H1 (cell line): Measurements from ENCODE around the gene EPHA3. TPM values are rescaled to one million over a fixed set of nuclear protein-coding genes. Genes with fewer than 3 reads are reported as not detected.

Experiments used
- CTCF ChIA-PET: fragments of 300-600 bp; sonication (Branson Sonifier 250); formaldehyde crosslinking; loops from one replicate; lab custom pipeline; 2021; ENCODE audit not compliant: partially characterized antibody; lab: Charles Lee
- POLR2A ChIA-PET: fragments of 300-600 bp; sonication (Branson Sonifier 250); formaldehyde crosslinking; loops from one replicate; lab custom pipeline; 2021; ENCODE audit warnings: inconsistent platforms; ENCODE audit not compliant: partially characterized antibody; lab: Charles Lee
- DNase-seq, 2 experiments: peaks; one replicate each; pipeline versions ENCODE4 v3.0.0 to v3.0.0-alpha.2; 2010 to 2022; ENCODE audit warnings: low spot score in 2 of 2, low read depth in 1 of 2, mixed read lengths in 1 of 2
- FAIRE-seq: peaks from 2 replicates; lab custom pipeline; 2011; peaks lifted over from hg19 to GRCh38; lab: Jason Lieb, UNC
- H2AFZ ChIP-seq: 2 replicates; pipeline ENCODE4 v1.8.1; 2012; ENCODE audit warnings: low read length, inconsistent platforms
- H2AK5ac ChIP-seq: 2 replicates; pipeline ENCODE4 v1.6.1; 2013; ENCODE audit warnings: low read depth, low read length
- H2BK120ac ChIP-seq: replicated peaks from 2 replicates; pipeline ENCODE3; 2013; ENCODE audit warnings: low read depth, low read length, inconsistent platforms
- H2BK12ac ChIP-seq: 2 replicates; pipeline ENCODE4 v1.6.1; 2013; ENCODE audit warnings: low read depth, low read length
- H2BK15ac ChIP-seq: 2 replicates; pipeline ENCODE4 v1.6.1; 2013; ENCODE audit warnings: low read length
- H2BK20ac ChIP-seq: 2 replicates; pipeline ENCODE4 v1.6.1; 2013; ENCODE audit warnings: low read length
- H2BK5ac ChIP-seq: 2 replicates; pipeline ENCODE4 v1.6.1; 2013; ENCODE audit warnings: low read depth, low read length
- H3K14ac ChIP-seq: 2 replicates; pipeline ENCODE4 v1.6.1; 2013; ENCODE audit warnings: inconsistent platforms; ENCODE audit not compliant: insufficient read length
- H3K18ac ChIP-seq: 2 replicates; pipeline ENCODE4 v1.6.1; 2013; ENCODE audit warnings: low read length; ENCODE audit errors: extremely low read depth
- H3K23ac ChIP-seq: 2 replicates; pipeline ENCODE4 v1.6.1; 2013; ENCODE audit warnings: inconsistent platforms; ENCODE audit not compliant: insufficient read length
- H3K23me2 ChIP-seq: 2 replicates; pipeline ENCODE4 v1.6.1; 2013; ENCODE audit warnings: low read depth, low read length
- H3K27ac ChIP-seq: 2 replicates; pipeline ENCODE4 v1.6.1; 2011; ENCODE audit warnings: low read depth, low read length, inconsistent platforms
- H3K27me3 ChIP-seq, 4 experiments: replicated peaks in 1 of 4; 1 replicate in 1 of 4; 2 replicates in 3 of 4; pipeline versions ENCODE4 v1.6.1 to v1.8.1; 2011 to 2013; ENCODE audit warnings: low read length in 3 of 4, mild to moderate bottlenecking in 3 of 4, inconsistent platforms in 2 of 4, mixed read lengths in 2 of 4, moderate library complexity in 1 of 4; ENCODE audit not compliant: control insufficient read depth in 3 of 4, insufficient read depth in 3 of 4; ENCODE audit errors: extremely low read depth in 1 of 4
- H3K36me3 ChIP-seq, 4 experiments: 2 replicates each; pipeline versions ENCODE4 v1.6.1 to v1.8.1; 2011 to 2013; ENCODE audit warnings: mild to moderate bottlenecking in 4 of 4, low read length in 3 of 4, moderate library complexity in 2 of 4, control low read depth in 1 of 4, inconsistent platforms in 1 of 4; ENCODE audit not compliant: insufficient read depth in 4 of 4, control insufficient read depth in 2 of 4
- H3K4ac ChIP-seq: replicated peaks from 2 replicates; pipeline ENCODE3; 2013; ENCODE audit warnings: low read length, low read depth, mixed read lengths, inconsistent platforms; ENCODE audit not compliant: insufficient read length
- H3K4me1 ChIP-seq, 4 experiments: replicated peaks in 1 of 4; 1 replicate in 1 of 4; 2 replicates in 3 of 4; pipeline versions ENCODE4 v1.6.1 to v1.8.1; 2011 to 2013; ENCODE audit warnings: low read length in 3 of 4, inconsistent platforms in 2 of 4, mixed read lengths in 1 of 4; ENCODE audit not compliant: insufficient read depth in 4 of 4, control insufficient read depth in 3 of 4
- H3K4me2 ChIP-seq, 2 experiments: 2 replicates each; pipeline versions ENCODE4 v1.6.1 to v1.8.1; 2011 to 2013; ENCODE audit warnings: low read depth in 2 of 2, low read length in 2 of 2, control low read depth in 1 of 2, inconsistent platforms in 1 of 2, mild to moderate bottlenecking in 1 of 2; ENCODE audit not compliant: insufficient read depth in 1 of 2
- H3K4me3 ChIP-seq, 4 experiments: fragments of 200-600, 300-600 bp in 1 of 4; sonication (generic), shearing (Covaris generic), sonication (Bioruptor Twin) in 1 of 4; 2 replicates each; pipeline versions ENCODE4 v1.5.1 to v1.8.1; 2011 to 2016; ENCODE audit warnings: low read length in 4 of 4, low read depth in 3 of 4, control low read depth in 2 of 4, inconsistent platforms in 2 of 4, mild to moderate bottlenecking in 2 of 4, mixed read lengths in 1 of 4, moderate library complexity in 1 of 4; ENCODE audit not compliant: insufficient read depth in 2 of 4; ENCODE audit errors: extremely low read depth in 1 of 4
- H3K56ac ChIP-seq: replicated peaks from 2 replicates; pipeline ENCODE3; 2013; ENCODE audit warnings: low read depth, mild to moderate bottlenecking, mixed read lengths, low read length, inconsistent platforms; ENCODE audit not compliant: insufficient read length
- H3K79me1 ChIP-seq: 2 replicates; pipeline ENCODE4 v1.6.1; 2013; ENCODE audit warnings: low read depth, low read length, control low read depth
- H3K79me2 ChIP-seq, 2 experiments: 2 replicates each; pipeline versions ENCODE4 v1.6.1 to v1.8.1; 2012 to 2013; ENCODE audit warnings: low read length in 2 of 2, mild to moderate bottlenecking in 2 of 2, inconsistent platforms in 1 of 2; ENCODE audit not compliant: insufficient read depth in 2 of 2, control insufficient read depth in 1 of 2
- H3K9ac ChIP-seq, 4 experiments: replicated peaks in 1 of 4; 1 replicate in 1 of 4; 2 replicates in 3 of 4; pipeline versions ENCODE4 v1.6.1 to v1.8.1; 2011 to 2013; ENCODE audit warnings: low read depth in 3 of 4, low read length in 3 of 4, control low read depth in 2 of 4, mild to moderate bottlenecking in 2 of 4, moderate library complexity in 2 of 4, inconsistent platforms in 1 of 4; ENCODE audit errors: extremely low read depth in 1 of 4
- H3K9me3 ChIP-seq, 2 experiments: 2 replicates each; pipeline versions ENCODE4 v1.6.1 to v1.8.1; 2012 to 2013; ENCODE audit warnings: mild to moderate bottlenecking in 2 of 2, moderate library complexity in 2 of 2, control low read depth in 1 of 2, inconsistent platforms in 1 of 2, low read depth in 1 of 2, low read length in 1 of 2, mixed read lengths in 1 of 2; ENCODE audit not compliant: insufficient read depth in 2 of 2
- H4K20me1 ChIP-seq, 2 experiments: replicated peaks in 1 of 2; 2 replicates each; pipeline versions ENCODE3 to v1.8.1; 2011 to 2013; ENCODE audit warnings: inconsistent platforms in 2 of 2, low read length in 2 of 2, mild to moderate bottlenecking in 1 of 2; ENCODE audit not compliant: insufficient read depth in 2 of 2, control insufficient read depth in 1 of 2
- H4K5ac ChIP-seq: 2 replicates; pipeline ENCODE4 v1.6.1; 2013; ENCODE audit warnings: low read length, low read depth, mixed read lengths, inconsistent platforms; ENCODE audit not compliant: insufficient read length
- H4K8ac ChIP-seq: 2 replicates; pipeline ENCODE4 v1.8.0; 2013; ENCODE audit warnings: mild to moderate bottlenecking, moderate library complexity, low read length, inconsistent platforms; ENCODE audit not compliant: insufficient read depth; ENCODE audit errors: extremely low read depth
- H4K91ac ChIP-seq: replicated peaks from 2 replicates; pipeline ENCODE3; 2013; ENCODE audit warnings: low read length, mixed read lengths, inconsistent platforms; ENCODE audit not compliant: insufficient read length
- WGBS, 2 experiments: shearing (Covaris generic) in 1 of 2; methylation state at CpG; one replicate each; pipeline versions ENCODE4 v1.1.6 to v1.1.7; 2013 to 2015; ENCODE audit warnings: low lambda C conversion rate in 2 of 2, mixed read lengths in 2 of 2, inconsistent platforms in 1 of 2, low coverage in 1 of 2, missing lambda C conversion rate in 1 of 2; ENCODE audit not compliant: insufficient replicate concordance in 2 of 2, insufficient coverage in 1 of 2, insufficient read length in 1 of 2; ENCODE audit errors: extremely low coverage in 1 of 2, missing lambda C conversion rate in 1 of 2; 5-methylcytosine and 5-hydroxymethylcytosine counted together
- polyA plus RNA-seq, 7 experiments: library from polyadenylated mRNA; depleted of rRNA in 3 of 7; stranded (reverse) in 5 of 7; unstranded in 2 of 7; fragments of >200 nt in 5 of 7; fragments of 200-250 nt in 2 of 7; gene quantifications; 1 replicate in 5 of 7; 2 replicates in 1 of 7; 4 replicates in 1 of 7; pipeline versions ENCODE4 v1.2.1 to v1.2.3, GENCODE V29; 2011 to 2013; ENCODE audit warnings: missing spikeins in 2 of 7, mixed read lengths in 2 of 7
- total RNA-seq: library from RNA; stranded (reverse); fragmentation: NEBNext Ultra II Directional; extraction: Animal tissue kit (Norgen Biotek cat#: 25700); gene quantifications from 2 replicates; pipeline ENCODE4 v1.2.1, GENCODE V29; 2021

The EPHA3 gene
- total and polyA plus RNA-seq, 2 of the 8 experiments (the other 6 are each of a cell fraction or from before 2014, with no cell fraction given), result 0.09 to 0.22 TPM

DNA sequence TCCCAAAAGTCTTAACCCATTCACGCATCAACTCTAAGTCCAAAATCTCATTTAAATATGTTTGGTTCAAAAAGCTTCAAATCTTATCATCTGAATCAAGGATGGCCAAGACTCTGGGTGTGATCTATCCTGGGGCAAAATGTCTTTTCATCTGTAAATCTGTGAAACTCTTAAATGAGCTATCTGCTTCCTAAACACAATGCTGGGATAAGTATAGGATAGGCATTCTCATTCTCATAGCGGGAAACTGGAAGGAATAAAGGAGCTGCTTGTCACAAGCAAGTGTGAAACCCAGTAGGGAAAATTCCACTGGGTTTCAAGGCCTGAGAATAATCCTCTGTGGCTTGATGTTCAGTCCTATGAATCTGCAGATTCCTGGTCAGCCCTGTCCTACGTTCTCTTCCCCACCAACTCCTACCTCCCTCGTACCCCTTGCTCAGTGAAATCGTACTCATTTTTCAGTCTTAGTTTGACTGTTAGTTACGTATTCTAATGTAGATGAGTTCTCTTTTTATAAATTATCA lies 156.7 kb downstream of the EPHA3 start:
- CTCF ChIA-PET, result interaction anchor here (2.0 kb wide), 1 partner anchor 15 kb away, joined by 10 read pairs; no protein-coding TSS in a partner anchor
- no peak overlapping the region; a peak in 1 of 7 replicates for H3K9ac ChIP-seq
- H3K4me3 ChIP-seq, result no peak overlapping the region
- peaks cover 0 to 17% (median 6%) of the 10 kb centered on the region in 4 experiments; a peak in 6 of 7 replicates for H3K4me1 ChIP-seq
- no peak overlapping the region for H4K5ac ChIP-seq
- no peak for DNase-seq
- no peaks in the 10 kb centered on the region; a peak in 1 of 8 replicates for H3K36me3 ChIP-seq
- no peak overlapping the region for H3K4ac ChIP-seq
- peak; percentile 7 for FAIRE-seq
- H2BK15ac ChIP-seq, result no peak overlapping the region
- H3K23me2 ChIP-seq, result no peaks in the 10 kb centered on the region
- no peak overlapping the region for H3K14ac ChIP-seq
- no peak overlapping the region for H3K27ac ChIP-seq
- no peak overlapping the region for H2BK5ac ChIP-seq
- H4K20me1 ChIP-seq, result no peaks in the 10 kb centered on the region
- no peak overlapping the region for H2AK5ac ChIP-seq
- no peaks in the 10 kb centered on the region for H3K79me2 ChIP-seq
- 84% methylated on average over 6 of the region's 6 CpGs; no CpG with 5 or more reads in 1 of the 2 experiments for WGBS, 2 experiments
- POLR2A ChIA-PET, result no interaction called here
- H2BK20ac ChIP-seq, result no peak overlapping the region
- no peak overlapping the region for H3K56ac ChIP-seq
- H3K79me1 ChIP-seq, result no peaks in the 10 kb centered on the region
- H4K91ac ChIP-seq, result no peak overlapping the region
- H3K27me3 ChIP-seq, result no peaks in the 10 kb centered on the region
- H3K18ac ChIP-seq, result no peak overlapping the region
- no peak overlapping the region for H3K4me2 ChIP-seq
- H2AFZ ChIP-seq, result no peak overlapping the region
- no peak overlapping the region for H2BK12ac ChIP-seq
- no peak overlapping the region for H2BK120ac ChIP-seq
- H4K8ac ChIP-seq, result no peak overlapping the region
- H3K23ac ChIP-seq, result no peak overlapping the region
- no peaks in the 10 kb centered on the region for H3K9me3 ChIP-seq
